DMS53 (cell line): ENCODE data around the gene VEGFA.

ENCODE experiments used
- DNase-seq: peaks from one replicate; lab custom pipeline; 2025; lab: John Stamatoyannopoulos, UW

The VEGFA gene

GRCh38 chr6:43772681-43773049 is 2.7 kb downstream of the VEGFA start:
- DNase-seq = peak; percentile 68

- DNase-seq = peak; percentile 88
Measured at GRCh38 chr6:43773050-43773979, 3.3 kb downstream of the VEGFA start.

GRCh38 chr6:43773980-43774775 is 4.2 kb downstream of the VEGFA start:
- no peak for DNase-seq

- DNase-seq = peak; percentile 59
Measured at GRCh38 chr6:43774776-43775534, 4.9 kb downstream of the VEGFA start.

- no peak for DNase-seq
Measured at GRCh38 chr6:43775535-43775885, 5.5 kb downstream of the VEGFA start.

- DNase-seq = no peak
Measured at GRCh38 chr6:43776115-43776798, 6.2 kb downstream of the VEGFA start.

GRCh38 chr6:43776799-43777776 is 7.1 kb downstream of the VEGFA start:
- no peak for DNase-seq

- DNase-seq = no peak
Measured at GRCh38 chr6:43778131-43778855, 8.3 kb downstream of the VEGFA start.

GRCh38 chr6:43778976-43779851 is 9.2 kb downstream of the VEGFA start:
- DNase-seq = no peak

- peak; percentile 18 for DNase-seq
Measured at GRCh38 chr6:43779852-43780236, 9.8 kb downstream of the VEGFA start.

GRCh38 chr6:43780293-43780692 is 10.3 kb downstream of the VEGFA start:
- no peak for DNase-seq

GRCh38 chr6:43780941-43781928 is 11.2 kb downstream of the VEGFA start:
- DNase-seq = no peak

GRCh38 chr6:43781941-43782704 is 12.1 kb downstream of the VEGFA start:
- peak; percentile 87 for DNase-seq

- peak; percentile 35 for DNase-seq
Measured at GRCh38 chr6:43782764-43783513, 12.9 kb downstream of the VEGFA start.

GRCh38 chr6:43784049-43784855 is 14.2 kb downstream of the VEGFA start:
- no peak for DNase-seq
